Activated CD4-positive, alpha-beta T cell treated with anti-CD3 and anti-CD28 coated beads, Interleukin-2, Interleukin-4, amounts not matched to agents 100 ng/mL and 50 ng/mL, durations not matched to agents 16 hours and 8 hours (primary cell): ENCODE results near the gene PLXNA2.

Experiments
- DNase-seq: peaks from one replicate; pipeline ENCODE4 v3.0.0-alpha.2; 2020; ENCODE audit warnings: low spot score

Gene PLXNA2

GRCh38 chr1:208118841-208119606 is 125.2 kb downstream of the PLXNA2 start:
- no peak for DNase-seq

GRCh38 chr1:208118306-208118705 is 125.9 kb downstream of the PLXNA2 start:
- DNase-seq: no peak

- no peak for DNase-seq
These were observed 126.4 kb downstream of the PLXNA2 start for GRCh38 chr1:208117826-208118225.

GRCh38 chr1:208117409-208117808 is 126.8 kb downstream of the PLXNA2 start:
- no peak for DNase-seq

GRCh38 chr1:208115924-208116640 is 128.1 kb downstream of the PLXNA2 start:
- DNase-seq: no peak

- no peak for DNase-seq
These were observed 131.2 kb downstream of the PLXNA2 start for GRCh38 chr1:208113011-208113410.

GRCh38 chr1:208112401-208112800 is 131.8 kb downstream of the PLXNA2 start:
- no peak for DNase-seq

- no peak for DNase-seq
These were observed 132.5 kb downstream of the PLXNA2 start for GRCh38 chr1:208111646-208112190.

- DNase-seq: no peak
These were observed 133.9 kb downstream of the PLXNA2 start for GRCh38 chr1:208110296-208110695.

- DNase-seq: no peak
These were observed 135.4 kb downstream of the PLXNA2 start for GRCh38 chr1:208108646-208109330.

- DNase-seq: no peak
These were observed 136.0 kb downstream of the PLXNA2 start for GRCh38 chr1:208108213-208108608.

- no peak for DNase-seq
These were observed 136.6 kb downstream of the PLXNA2 start for GRCh38 chr1:208107425-208108212.

GRCh38 chr1:208106218-208106617 is 138.0 kb downstream of the PLXNA2 start:
- no peak for DNase-seq

GRCh38 chr1:208105756-208106155 is 138.4 kb downstream of the PLXNA2 start:
- no peak for DNase-seq

GRCh38 chr1:208103597-208104513 is 140.3 kb downstream of the PLXNA2 start:
- DNase-seq: no peak

- DNase-seq: no peak
These were observed 142.3 kb downstream of the PLXNA2 start for GRCh38 chr1:208101661-208102431.

- DNase-seq: no peak
These were observed 143.3 kb downstream of the PLXNA2 start for GRCh38 chr1:208100906-208101305.

GRCh38 chr1:208100106-208100505 is 144.1 kb downstream of the PLXNA2 start:
- DNase-seq: no peak

- DNase-seq: no peak
These were observed 145.4 kb downstream of the PLXNA2 start for GRCh38 chr1:208098773-208099172.
